Suprapubic skin (tissue), 4 donors: ENCODE measurements around the gene PRKAG2. TPM values are rescaled to one million over a fixed set of nuclear protein-coding genes. Genes with fewer than 3 reads are reported as not detected.

Experiments
- DNase-seq, 2 donors: peaks; one replicate each; pipeline ENCODE4 v3.0.0-alpha.2; 2019; ENCODE audit warnings: low spot score in 2 of 2
- H3K27ac ChIP-seq: fragments of 200-600 bp; sonication (generic); one replicate; pipeline ENCODE4 v1.5.1; 2019
- H3K27me3 ChIP-seq: fragments of 200-600 bp; sonication (generic); one replicate; pipeline ENCODE4 v1.5.1; 2019
- H3K36me3 ChIP-seq: fragments of 200-600 bp; sonication (generic); one replicate; pipeline ENCODE4 v1.5.1; 2019
- H3K4me1 ChIP-seq: fragments of 200-600 bp; sonication (generic); one replicate; pipeline ENCODE4 v1.5.1; 2019
- H3K4me3 ChIP-seq: fragments of 200-600 bp; sonication (generic); one replicate; pipeline ENCODE4 v1.5.1; 2019; ENCODE audit warnings: mild to moderate bottlenecking
- H3K9me3 ChIP-seq: fragments of 200-600 bp; sonication (generic); one replicate; pipeline ENCODE4 v1.5.1; 2019
- EP300 ChIP-seq: sonication (generic); formaldehyde crosslinking; IDR thresholded peaks from one replicate; pipeline ENCODE4 v1.6.1; 2017; ENCODE audit warnings: antibody characterized with exemption
- POLR2A ChIP-seq, 2 donors: fragments of 450-650 bp; IDR thresholded peaks; one replicate each; pipeline ENCODE4 v1.6.1; 2017; ENCODE audit warnings: antibody characterized with exemption in 2 of 2, mild to moderate bottlenecking in 2 of 2, moderate library complexity in 2 of 2
- POLR2AphosphoS5 ChIP-seq, 3 donors: sonication (generic); formaldehyde crosslinking; IDR thresholded peaks; one replicate each; pipeline ENCODE4 v1.6.1; 2017; ENCODE audit warnings: antibody characterized with exemption in 3 of 3
- WGBS: methylation state at CpG from one replicate; pipeline ENCODE4 v1.1.5; 2018; 5-methylcytosine and 5-hydroxymethylcytosine counted together
- total RNA-seq, 4 donors: library from RNA; depleted of rRNA; stranded (reverse); fragments of >200 nt; gene quantifications; one replicate each; pipeline ENCODE4 v1.1.0, GENCODE V29; 2016
- TF ChIP-seq, protein P1 (sequence below), 2 donors: fragments of 200-600 bp in 1 of 2; fragments of 450-650 bp in 1 of 2; sonication (generic) in 1 of 2; IDR thresholded peaks; one replicate each; pipeline ENCODE4 v1.5.1; 2016 to 2019; ENCODE audit warnings: antibody characterized with exemption in 2 of 2, mild to moderate bottlenecking in 1 of 2, moderate library complexity in 1 of 2

PRKAG2 gene
- total RNA-seq, 4 donors from 2014 or later: 16.5 to 40.0 (median 17.3) TPM

DNA sequence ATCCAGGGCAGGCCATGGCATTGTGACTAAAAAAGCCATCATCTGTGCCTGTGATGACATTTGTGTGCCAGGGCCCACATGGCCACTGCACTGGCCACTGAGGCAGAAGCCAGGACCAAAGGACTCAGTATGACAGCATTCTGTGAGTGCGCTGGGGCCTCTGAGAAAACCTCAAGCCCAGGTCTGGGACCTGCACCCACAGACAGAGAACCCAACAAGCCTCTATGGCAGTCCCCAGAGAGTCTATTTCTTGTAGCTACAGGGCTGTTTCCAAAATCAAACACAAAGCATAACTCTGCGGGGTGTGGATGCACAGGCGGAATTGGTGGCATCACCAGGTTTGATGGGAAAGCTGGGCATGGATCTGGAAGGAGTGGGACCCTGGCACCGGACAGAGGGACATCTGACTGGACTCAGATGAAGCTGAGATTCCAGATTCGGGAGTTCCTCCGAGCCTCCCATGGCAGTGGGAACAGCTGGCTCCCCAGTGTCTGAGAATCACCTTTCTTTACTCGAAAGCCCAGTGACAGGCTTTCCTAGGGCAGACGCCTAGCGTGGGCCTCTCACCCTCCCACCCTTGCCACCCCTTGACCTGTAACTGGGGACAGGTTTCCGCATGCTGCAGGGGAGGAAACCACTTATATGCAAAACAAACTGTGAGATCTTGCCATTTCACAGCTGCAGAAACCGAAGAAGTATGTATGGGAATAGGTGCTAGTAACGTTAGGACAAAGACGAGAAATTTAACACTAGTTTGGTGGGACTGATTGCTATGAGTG, 286.7 kb downstream of the PRKAG2 start:
- TF ChIP-seq POLR2AphosphoS5 (IDR thresholded peaks at IDR 0.05) (no peak), POLR2A (IDR thresholded peaks at IDR 0.05) (no peak), EP300 (no peak)
- TF ChIP-seq, protein P1, sequence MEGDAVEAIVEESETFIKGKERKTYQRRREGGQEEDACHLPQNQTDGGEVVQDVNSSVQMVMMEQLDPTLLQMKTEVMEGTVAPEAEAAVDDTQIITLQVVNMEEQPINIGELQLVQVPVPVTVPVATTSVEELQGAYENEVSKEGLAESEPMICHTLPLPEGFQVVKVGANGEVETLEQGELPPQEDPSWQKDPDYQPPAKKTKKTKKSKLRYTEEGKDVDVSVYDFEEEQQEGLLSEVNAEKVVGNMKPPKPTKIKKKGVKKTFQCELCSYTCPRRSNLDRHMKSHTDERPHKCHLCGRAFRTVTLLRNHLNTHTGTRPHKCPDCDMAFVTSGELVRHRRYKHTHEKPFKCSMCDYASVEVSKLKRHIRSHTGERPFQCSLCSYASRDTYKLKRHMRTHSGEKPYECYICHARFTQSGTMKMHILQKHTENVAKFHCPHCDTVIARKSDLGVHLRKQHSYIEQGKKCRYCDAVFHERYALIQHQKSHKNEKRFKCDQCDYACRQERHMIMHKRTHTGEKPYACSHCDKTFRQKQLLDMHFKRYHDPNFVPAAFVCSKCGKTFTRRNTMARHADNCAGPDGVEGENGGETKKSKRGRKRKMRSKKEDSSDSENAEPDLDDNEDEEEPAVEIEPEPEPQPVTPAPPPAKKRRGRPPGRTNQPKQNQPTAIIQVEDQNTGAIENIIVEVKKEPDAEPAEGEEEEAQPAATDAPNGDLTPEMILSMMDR (IDR thresholded peaks at IDR 0.05): no peak
- H3K9me3 ChIP-seq: no peaks in the 10 kb centered on the region
- no peak overlapping the region for H3K27ac ChIP-seq
- H3K4me1 ChIP-seq: peaks cover 14% of the 10 kb centered on the region
- WGBS: 77% methylated on average over 13 of the region's 13 CpGs
- H3K27me3 ChIP-seq: no peaks in the 10 kb centered on the region
- DNase-seq: no peak
- H3K36me3 ChIP-seq: peaks cover 8% of the 10 kb centered on the region
- H3K4me3 ChIP-seq: no peak overlapping the region

DNA sequence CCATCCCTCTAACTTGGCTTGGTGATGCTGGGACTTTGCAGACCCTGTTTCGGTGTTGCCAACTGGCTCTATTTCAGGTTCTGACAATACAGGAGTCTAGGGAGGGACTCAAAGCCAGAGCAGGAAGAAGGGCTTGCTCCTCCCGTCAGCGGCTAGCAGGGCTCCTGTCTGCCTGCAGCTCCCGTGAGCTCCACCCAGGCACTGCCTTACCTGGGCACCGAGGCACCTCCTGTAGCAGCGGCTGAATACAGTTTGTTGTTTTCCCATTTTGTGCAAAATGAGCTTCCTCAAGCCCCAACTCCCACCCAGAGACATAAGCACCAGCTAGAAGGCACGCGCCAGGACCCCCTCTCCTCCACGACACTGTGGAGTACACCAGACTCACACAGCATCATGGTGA, 287.9 kb downstream of the PRKAG2 start:
- H3K9me3 ChIP-seq: no peaks in the 10 kb centered on the region
- WGBS: 97% methylated on average over 6 of the region's 9 CpGs
- TF ChIP-seq, protein P1 (IDR thresholded peaks at IDR 0.05): no peak
- TF ChIP-seq EP300 (no peak), POLR2AphosphoS5 (IDR thresholded peaks at IDR 0.05) (no peak), POLR2A (IDR thresholded peaks at IDR 0.05) (no peak)
- DNase-seq: no peak
- peaks cover 5% of the 10 kb centered on the region for H3K36me3 ChIP-seq
- H3K27ac ChIP-seq: no peak overlapping the region
- no peaks in the 10 kb centered on the region for H3K27me3 ChIP-seq
- H3K4me3 ChIP-seq: no peak overlapping the region
- peaks cover 14% of the 10 kb centered on the region for H3K4me1 ChIP-seq

DNA sequence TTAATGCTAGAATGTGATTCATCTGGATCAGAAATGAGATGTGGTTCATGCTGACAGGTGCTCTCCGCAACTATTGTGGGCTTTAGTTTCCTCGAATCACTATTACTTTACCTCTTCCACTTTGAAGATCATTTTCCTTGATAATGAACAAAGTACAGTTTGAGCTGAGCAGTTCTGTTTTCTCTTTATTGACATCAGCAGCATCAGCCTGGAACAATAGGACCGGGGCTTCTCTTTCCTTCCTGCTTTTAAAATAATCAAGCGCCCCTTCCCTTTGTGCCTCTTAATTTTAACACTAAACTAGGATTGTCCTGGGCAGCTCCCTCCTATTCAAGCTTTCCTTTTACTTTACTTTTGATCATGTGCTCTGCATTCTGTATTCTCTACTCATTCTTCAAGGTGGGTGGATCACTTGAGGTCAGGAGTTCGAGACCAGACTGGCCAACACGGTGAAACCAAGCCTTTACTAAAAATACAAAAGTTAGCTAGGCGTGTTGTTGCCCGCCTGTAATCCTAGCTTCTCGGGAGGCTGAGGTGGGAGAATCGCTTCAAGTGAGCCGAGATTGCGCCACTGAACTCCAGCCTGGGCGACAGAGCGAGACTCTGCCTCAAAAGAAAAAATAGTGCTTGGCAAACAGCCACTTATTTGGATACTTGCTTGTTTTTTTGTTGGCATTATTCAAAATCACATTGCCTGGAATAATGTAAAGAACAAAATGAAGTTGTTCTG, 290.2 kb downstream of the PRKAG2 start:
- Histone ChIP-seq H3K27ac (no peak overlapping the region), H3K4me3 (no peak overlapping the region), H3K9me3 (no peaks in the 10 kb centered on the region), H3K27me3 (no peaks in the 10 kb centered on the region), H3K4me1 (peaks cover 14% of the 10 kb centered on the region), H3K36me3 (no peaks in the 10 kb centered on the region)
- TF ChIP-seq EP300 (no peak), POLR2AphosphoS5 (IDR thresholded peaks at IDR 0.05) (no peak), POLR2A (IDR thresholded peaks at IDR 0.05) (no peak)
- TF ChIP-seq, protein P1 (IDR thresholded peaks at IDR 0.05): no peak
- 75% methylated on average over 14 of the region's 14 CpGs for WGBS
- no peak for DNase-seq

DNA sequence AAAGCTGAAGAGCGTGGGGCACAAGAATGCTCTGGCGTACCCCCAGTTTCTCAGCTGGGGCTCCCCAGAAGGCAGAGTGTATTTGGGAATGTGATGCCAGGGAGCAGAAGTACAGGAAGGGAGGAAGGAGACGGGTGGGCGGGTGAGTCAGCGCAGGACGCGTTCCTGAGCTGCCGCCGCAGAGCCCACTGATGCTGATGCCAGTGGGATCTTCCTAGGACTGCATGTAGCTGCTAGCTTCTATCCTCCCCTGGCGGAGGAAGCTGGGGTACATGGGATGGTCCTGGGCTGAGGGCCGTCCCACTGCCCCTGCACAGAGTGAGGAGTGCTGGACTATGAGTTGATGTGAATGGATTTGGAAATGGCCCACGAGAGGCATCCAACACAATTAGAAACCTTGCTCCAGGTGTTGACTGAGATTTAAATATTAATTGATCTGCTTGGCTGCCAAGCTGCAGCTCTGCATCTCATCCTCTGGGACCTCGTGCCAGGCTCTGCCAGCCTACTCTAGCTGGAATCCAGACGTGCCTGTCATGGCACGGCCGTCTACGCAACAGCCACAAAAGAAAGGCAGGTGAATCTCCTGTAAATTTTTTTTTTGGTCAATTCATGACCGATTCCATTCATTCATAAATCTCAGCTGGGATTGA, 291.0 kb downstream of the PRKAG2 start:
- TF ChIP-seq, protein P1 (IDR thresholded peaks at IDR 0.05): no peak
- TF ChIP-seq POLR2A (IDR thresholded peaks at IDR 0.05) (no peak), EP300 (no peak), POLR2AphosphoS5 (IDR thresholded peaks at IDR 0.05) (no peak)
- Histone ChIP-seq H3K4me3 (no peak overlapping the region), H3K9me3 (no peaks in the 10 kb centered on the region), H3K4me1 (peaks cover 14% of the 10 kb centered on the region), H3K27ac (no peak overlapping the region), H3K36me3 (no peaks in the 10 kb centered on the region), H3K27me3 (no peaks in the 10 kb centered on the region)
- DNase-seq: no peak
- 47% methylated on average over 18 of the region's 18 CpGs for WGBS

DNA sequence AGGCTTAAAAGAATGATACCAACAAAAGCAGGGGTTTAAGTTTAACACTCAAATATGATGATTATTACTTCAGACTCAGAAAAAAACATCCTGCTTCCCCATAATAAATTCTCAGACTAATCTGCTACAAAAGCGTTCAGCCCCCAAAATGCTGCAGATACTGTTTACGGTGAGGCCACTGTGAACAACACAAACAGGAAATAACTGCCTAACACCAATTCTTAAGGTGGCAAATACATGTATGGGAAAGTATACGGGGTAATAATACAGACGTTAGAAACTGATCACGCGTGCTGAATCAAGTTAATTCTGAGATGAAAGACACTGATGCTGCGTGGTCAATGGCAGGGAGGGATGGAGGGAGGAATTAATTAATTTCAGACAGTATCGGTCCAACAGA, 295.2 kb downstream of the PRKAG2 start:
- TF ChIP-seq, protein P1 (IDR thresholded peaks at IDR 0.05): no peak
- TF ChIP-seq POLR2AphosphoS5 (IDR thresholded peaks at IDR 0.05) (no peak), EP300 (no peak), POLR2A (IDR thresholded peaks at IDR 0.05) (no peak)
- Histone ChIP-seq H3K9me3 (no peaks in the 10 kb centered on the region), H3K4me1 (peaks cover 10% of the 10 kb centered on the region), H3K36me3 (no peaks in the 10 kb centered on the region), H3K4me3 (no peak overlapping the region), H3K27ac (no peak overlapping the region), H3K27me3 (no peaks in the 10 kb centered on the region)
- WGBS: 95% methylated on average over 8 of the region's 8 CpGs
- no peak for DNase-seq
